Measurements from ENCODE around the gene GPR143.

- no peak for TF ChIP-seq CTCF (optimal IDR thresholded peaks at IDR 0.05 in 1 of 3, IDR thresholded peaks at IDR 0.05 in 1 of 3, conservative IDR thresholded peaks at IDR 0.05 in 1 of 3; ENCODE audit: extremely low read depth in 1 of 3, insufficient read depth in 2 of 3, low read length in 3 of 3)
- no peak for TF ChIP-seq EZH2 (IDR thresholded peaks at IDR 0.05; ENCODE audit: low read length)
These were observed 76.8 kb downstream of the GPR143 start for GRCh38 chrX:9688833-9689232.
